GM12878 (cell line): ENCODE measurements around the gene HSPB7. TPM values are rescaled to one million over a fixed set of nuclear protein-coding genes. Genes with fewer than 3 reads are reported as not detected.
"Not testable (repeated sequence)": the region's sequence is repeated elsewhere in the genome, so short reads cannot be mapped to it uniquely, and the experiment has no call there.

ENCODE experiments used
- ATAC-seq: fragments of 200-7000 bp; cut with Tn5 transposase; 3 replicates; pipeline ENCODE4 v1.9.1; 2020; ENCODE audit warnings: mild to moderate bottlenecking, moderate library complexity
- BruUV-seq: library from RNA; stranded (reverse); fragments of 400-500 nt; replicated peaks from 2 replicates; lab custom pipeline; 2021; lab: Mats Ljungman, UMichigan
- CTCF ChIA-PET: fragments of 300-600 bp; sonication (Branson Sonifier 250); formaldehyde crosslinking; extraction: SDS; loops from one replicate; lab custom pipeline; 2021; ENCODE audit warnings: inconsistent platforms; lab: Yijun Ruan, JAX
- POLR2A ChIA-PET: fragments of 350-600 bp; formaldehyde crosslinking; extraction: SDS; loops from one replicate; lab custom pipeline; 2021; ENCODE audit warnings: inconsistent platforms; lab: Charles Lee
- RAD21 ChIA-PET: fragments of 300-600 bp; sonication (Branson Sonifier 250); formaldehyde crosslinking; loops from one replicate; lab custom pipeline; 2023; ENCODE audit warnings: antibody characterized with exemption; ENCODE audit not compliant: unreplicated experiment; lab: Charles Lee
- SMC1A ChIA-PET: fragments of 300-600 bp; sonication (Branson Sonifier 250); formaldehyde crosslinking; loops from one replicate; lab custom pipeline; 2023; ENCODE audit not compliant: unreplicated experiment, uncharacterized antibody; lab: Charles Lee
- DNase-seq: peaks from one replicate; pipeline ENCODE4 v3.0.0-alpha.2; 2011; ENCODE audit warnings: low read depth, low spot score
- FAIRE-seq: peaks from 3 replicates; lab custom pipeline; 2011; peaks lifted over from hg19 to GRCh38; lab: Jason Lieb, UNC
- H2AFZ ChIP-seq: 2 replicates; pipeline ENCODE4 v1.6.0; 2011; ENCODE audit warnings: low read depth, low read length, control low read depth; ENCODE audit not compliant: control insufficient read depth
- H3K27ac ChIP-seq: 2 replicates; pipeline ENCODE4 v1.5.1; 2011; ENCODE audit warnings: control low read depth; ENCODE audit not compliant: control insufficient read depth, insufficient read depth
- H3K27me3 ChIP-seq, 2 experiments: replicated peaks in 1 of 2; 2 replicates each; pipeline versions ENCODE4 v1.6.0 to v1.6.1; 2011; ENCODE audit warnings: low read length in 1 of 2; ENCODE audit not compliant: control insufficient read depth in 2 of 2, insufficient read depth in 2 of 2
- H3K36me3 ChIP-seq, 2 experiments: 2 replicates each; pipeline ENCODE4 v1.5.1; 2011; ENCODE audit warnings: low read length in 1 of 2; ENCODE audit not compliant: control insufficient read depth in 2 of 2, insufficient read depth in 2 of 2
- H3K4me1 ChIP-seq: 2 replicates; pipeline ENCODE4 v1.6.1; 2011; ENCODE audit warnings: mild to moderate bottlenecking, low read length, moderate library complexity, mixed read lengths; ENCODE audit not compliant: control insufficient read depth, insufficient read depth
- H3K4me2 ChIP-seq: 2 replicates; pipeline ENCODE4 v1.6.0; 2011; ENCODE audit warnings: control low read depth; ENCODE audit not compliant: control insufficient read depth, insufficient read depth
- H3K4me3 ChIP-seq: fragments of 200-600 bp; sonication (generic); 2 replicates; pipeline ENCODE4 v1.5.1; 2016
- H3K79me2 ChIP-seq: 2 replicates; pipeline ENCODE4 v1.6.0; 2011; ENCODE audit warnings: low read length; ENCODE audit not compliant: control insufficient read depth, insufficient read depth
- H3K9ac ChIP-seq: 2 replicates; pipeline ENCODE4 v1.8.0; 2011; ENCODE audit warnings: low read length, control low read depth, mixed read lengths; ENCODE audit not compliant: control insufficient read depth, insufficient read depth
- H3K9me3 ChIP-seq: replicated peaks from 3 replicates; pipeline ENCODE4 v1.5.1; 2011; ENCODE audit warnings: mild to moderate bottlenecking, low read length; ENCODE audit not compliant: control insufficient read depth, insufficient read depth
- H4K20me1 ChIP-seq: 2 replicates; pipeline ENCODE4 v1.6.0; 2011; ENCODE audit not compliant: control insufficient read depth, insufficient read depth
- FOS ChIP-seq: IDR thresholded peaks from 3 replicates; pipeline ENCODE4 v1.6.1; 2011; ENCODE audit warnings: borderline replicate concordance; ENCODE audit not compliant: insufficient read length; ENCODE audit errors: extremely low read depth
- KAT2A ChIP-seq: conservative IDR thresholded peaks from 2 replicates; pipeline ENCODE4 v1.6.1; 2011; ENCODE audit warnings: low read depth, low read length; ENCODE audit not compliant: control insufficient read depth
- LARP7 ChIP-seq: fragments of 450-650 bp; IDR thresholded peaks from 2 replicates; pipeline ENCODE4 v1.6.1; 2017; ENCODE audit warnings: mild to moderate bottlenecking
- PAX8 ChIP-seq: fragments of 450-650 bp; IDR thresholded peaks from 2 replicates; pipeline ENCODE4 v1.6.1; 2017; ENCODE audit warnings: mild to moderate bottlenecking, moderate library complexity
- ZZZ3 ChIP-seq: IDR thresholded peaks from 2 replicates; pipeline ENCODE4 v1.6.1; 2011; ENCODE audit warnings: low read depth; ENCODE audit not compliant: control insufficient read depth, insufficient read length
- WGBS: methylation state at CpG from one replicate; pipeline ENCODE4 v1.1.6; 2016; ENCODE audit warnings: low lambda C conversion rate; ENCODE audit not compliant: insufficient replicate concordance, insufficient coverage; ENCODE audit errors: missing lambda C conversion rate; 5-methylcytosine and 5-hydroxymethylcytosine counted together
- in situ Hi-C: fragments of 300-500 bp; cut with MboI; formaldehyde crosslinking; loops from 9 replicates; pipeline ENCODE4 v1.14.3; 2018; ENCODE audit warnings: mixed read lengths
- intact Hi-C: fragments of 100-400 bp; cut with micrococcal nuclease; formaldehyde crosslinking; loops from one replicate; pipeline ENCODE4 v1.14.2; 2022; ENCODE audit not compliant: unreplicated experiment
- polyA plus RNA-seq, 11 experiments: library from polyadenylated mRNA; depleted of rRNA in 4 of 11; unstranded in 6 of 11; stranded (reverse) in 5 of 11; fragments of >200 nt; fragmentation: Nextera tagmentation in 4 of 11; fragmentation: Illumina TruSeq in 1 of 11; extraction: Ambion mirVana in 4 of 11; extraction: Trizol in 1 of 11; gene quantifications; 1 replicate in 1 of 11; 2 replicates in 10 of 11; pipeline versions ENCODE4 v1.2.1 to v1.2.3, GENCODE V29; 2011 to 2016; ENCODE audit warnings: inconsistent platforms in 2 of 11, missing spikeins in 2 of 11, low read depth in 1 of 11
- total RNA-seq, 4 experiments: library from RNA; depleted of rRNA in 3 of 4; stranded (reverse); fragments of >200 nt in 3 of 4; fragmentation: Illumina TruSeq in 1 of 4; extraction: Trizol in 1 of 4; gene quantifications; 2 replicates each; pipeline versions ENCODE4 v1.2.1 to v1.2.3, GENCODE V29; 2013 to 2021
- TF ChIP-seq, protein P1 (sequence below): fragments of 450-650 bp; formaldehyde crosslinking; IDR thresholded peaks from 2 replicates; pipeline ENCODE4 v1.4.0; 2020; ENCODE audit warnings: mild to moderate bottlenecking, moderate library complexity
- TF ChIP-seq, protein P2 (sequence below): fragments of 450-650 bp; IDR thresholded peaks from 2 replicates; pipeline ENCODE4 v1.6.1; 2018; ENCODE audit warnings: mild to moderate bottlenecking, low read depth, moderate library complexity; ENCODE audit not compliant: partially characterized antibody
- TF ChIP-seq, protein P3 (sequence below): IDR thresholded peaks from 2 replicates; pipeline ENCODE4 v1.6.1; 2012; ENCODE audit warnings: low read depth, low read length, improper control_type of control experiment
- TF ChIP-seq, protein P4 (sequence below): fragments of 450-650 bp; IDR thresholded peaks from 2 replicates; pipeline ENCODE4 v1.6.1; 2016; ENCODE audit warnings: mild to moderate bottlenecking

Gene HSPB7
- total and polyA plus RNA-seq, 10 of the 15 experiments (the other 5 are each of a cell fraction or from before 2014, with no cell fraction given): 0.34 TPM; not detected in 9

DNA sequence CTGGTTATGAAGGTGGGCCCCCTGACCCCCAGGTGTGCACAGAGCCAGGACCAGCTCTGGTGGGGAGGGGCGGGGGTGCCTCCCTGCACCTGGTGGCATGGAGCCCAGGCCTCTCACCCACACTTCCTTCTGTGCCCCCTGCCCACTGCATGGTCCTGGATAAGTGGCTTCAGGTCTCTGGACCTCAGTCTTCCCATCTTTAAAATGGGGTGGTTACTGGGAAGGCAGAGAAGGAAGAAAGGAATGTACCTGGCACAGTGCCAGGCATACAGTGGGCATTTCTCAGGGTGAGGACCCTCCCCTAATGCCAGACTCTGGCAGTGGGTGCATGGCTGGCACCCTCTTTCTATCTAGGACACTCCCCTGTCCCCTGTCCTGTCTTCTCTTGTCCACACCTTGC lies 11.4 kb upstream of the HSPB7 start:
- SMC1A ChIA-PET: interaction anchor here (1.3 kb wide), 1 partner anchor 19 kb away, joined by 3 read pairs; no protein-coding TSS in a partner anchor
- no TSS peak for BruUV-seq
- no peak for ATAC-seq
- H2AFZ ChIP-seq: no peak overlapping the region
- H3K27ac ChIP-seq: no peak overlapping the region
- no peaks in the 10 kb centered on the region for H3K79me2 ChIP-seq
- 0% methylated on average over 1 of the region's 1 CpG for WGBS
- no peaks in the 10 kb centered on the region for H3K4me1 ChIP-seq
- POLR2A ChIA-PET: no interaction called here
- CTCF ChIA-PET: no interaction called here
- RAD21 ChIA-PET: no interaction called here
- FAIRE-seq: no peak
- intact Hi-C loops (no loop called here), in situ Hi-C loops (no loop called here)
- no peak overlapping the region for H3K4me3 ChIP-seq
- H3K27me3 ChIP-seq: no peaks in the 10 kb centered on the region
- H3K9me3 ChIP-seq: no peaks in the 10 kb centered on the region
- no peak for DNase-seq
- H3K4me2 ChIP-seq: no peak overlapping the region
- TF ChIP-seq FOS (no peak), KAT2A (no peak), ZZZ3 (no peak), PAX8 (no peak), LARP7 (no peak)
- TF ChIP-seq, protein P1, sequence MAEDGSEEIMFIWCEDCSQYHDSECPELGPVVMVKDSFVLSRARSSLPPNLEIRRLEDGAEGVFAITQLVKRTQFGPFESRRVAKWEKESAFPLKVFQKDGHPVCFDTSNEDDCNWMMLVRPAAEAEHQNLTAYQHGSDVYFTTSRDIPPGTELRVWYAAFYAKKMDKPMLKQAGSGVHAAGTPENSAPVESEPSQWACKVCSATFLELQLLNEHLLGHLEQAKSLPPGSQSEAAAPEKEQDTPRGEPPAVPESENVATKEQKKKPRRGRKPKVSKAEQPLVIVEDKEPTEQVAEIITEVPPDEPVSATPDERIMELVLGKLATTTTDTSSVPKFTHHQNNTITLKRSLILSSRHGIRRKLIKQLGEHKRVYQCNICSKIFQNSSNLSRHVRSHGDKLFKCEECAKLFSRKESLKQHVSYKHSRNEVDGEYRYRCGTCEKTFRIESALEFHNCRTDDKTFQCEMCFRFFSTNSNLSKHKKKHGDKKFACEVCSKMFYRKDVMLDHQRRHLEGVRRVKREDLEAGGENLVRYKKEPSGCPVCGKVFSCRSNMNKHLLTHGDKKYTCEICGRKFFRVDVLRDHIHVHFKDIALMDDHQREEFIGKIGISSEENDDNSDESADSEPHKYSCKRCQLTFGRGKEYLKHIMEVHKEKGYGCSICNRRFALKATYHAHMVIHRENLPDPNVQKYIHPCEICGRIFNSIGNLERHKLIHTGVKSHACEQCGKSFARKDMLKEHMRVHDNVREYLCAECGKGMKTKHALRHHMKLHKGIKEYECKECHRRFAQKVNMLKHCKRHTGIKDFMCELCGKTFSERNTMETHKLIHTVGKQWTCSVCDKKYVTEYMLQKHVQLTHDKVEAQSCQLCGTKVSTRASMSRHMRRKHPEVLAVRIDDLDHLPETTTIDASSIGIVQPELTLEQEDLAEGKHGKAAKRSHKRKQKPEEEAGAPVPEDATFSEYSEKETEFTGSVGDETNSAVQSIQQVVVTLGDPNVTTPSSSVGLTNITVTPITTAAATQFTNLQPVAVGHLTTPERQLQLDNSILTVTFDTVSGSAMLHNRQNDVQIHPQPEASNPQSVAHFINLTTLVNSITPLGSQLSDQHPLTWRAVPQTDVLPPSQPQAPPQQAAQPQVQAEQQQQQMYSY (CRISPR knock-in tag): no peak
- TF ChIP-seq, protein P2, sequence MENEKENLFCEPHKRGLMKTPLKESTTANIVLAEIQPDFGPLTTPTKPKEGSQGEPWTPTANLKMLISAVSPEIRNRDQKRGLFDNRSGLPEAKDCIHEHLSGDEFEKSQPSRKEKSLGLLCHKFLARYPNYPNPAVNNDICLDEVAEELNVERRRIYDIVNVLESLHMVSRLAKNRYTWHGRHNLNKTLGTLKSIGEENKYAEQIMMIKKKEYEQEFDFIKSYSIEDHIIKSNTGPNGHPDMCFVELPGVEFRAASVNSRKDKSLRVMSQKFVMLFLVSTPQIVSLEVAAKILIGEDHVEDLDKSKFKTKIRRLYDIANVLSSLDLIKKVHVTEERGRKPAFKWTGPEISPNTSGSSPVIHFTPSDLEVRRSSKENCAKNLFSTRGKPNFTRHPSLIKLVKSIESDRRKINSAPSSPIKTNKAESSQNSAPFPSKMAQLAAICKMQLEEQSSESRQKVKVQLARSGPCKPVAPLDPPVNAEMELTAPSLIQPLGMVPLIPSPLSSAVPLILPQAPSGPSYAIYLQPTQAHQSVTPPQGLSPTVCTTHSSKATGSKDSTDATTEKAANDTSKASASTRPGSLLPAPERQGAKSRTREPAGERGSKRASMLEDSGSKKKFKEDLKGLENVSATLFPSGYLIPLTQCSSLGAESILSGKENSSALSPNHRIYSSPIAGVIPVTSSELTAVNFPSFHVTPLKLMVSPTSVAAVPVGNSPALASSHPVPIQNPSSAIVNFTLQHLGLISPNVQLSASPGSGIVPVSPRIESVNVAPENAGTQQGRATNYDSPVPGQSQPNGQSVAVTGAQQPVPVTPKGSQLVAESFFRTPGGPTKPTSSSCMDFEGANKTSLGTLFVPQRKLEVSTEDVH: no peak
- TF ChIP-seq, protein P3, sequence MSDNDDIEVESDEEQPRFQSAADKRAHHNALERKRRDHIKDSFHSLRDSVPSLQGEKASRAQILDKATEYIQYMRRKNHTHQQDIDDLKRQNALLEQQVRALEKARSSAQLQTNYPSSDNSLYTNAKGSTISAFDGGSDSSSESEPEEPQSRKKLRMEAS: no peak
- TF ChIP-seq, protein P4, sequence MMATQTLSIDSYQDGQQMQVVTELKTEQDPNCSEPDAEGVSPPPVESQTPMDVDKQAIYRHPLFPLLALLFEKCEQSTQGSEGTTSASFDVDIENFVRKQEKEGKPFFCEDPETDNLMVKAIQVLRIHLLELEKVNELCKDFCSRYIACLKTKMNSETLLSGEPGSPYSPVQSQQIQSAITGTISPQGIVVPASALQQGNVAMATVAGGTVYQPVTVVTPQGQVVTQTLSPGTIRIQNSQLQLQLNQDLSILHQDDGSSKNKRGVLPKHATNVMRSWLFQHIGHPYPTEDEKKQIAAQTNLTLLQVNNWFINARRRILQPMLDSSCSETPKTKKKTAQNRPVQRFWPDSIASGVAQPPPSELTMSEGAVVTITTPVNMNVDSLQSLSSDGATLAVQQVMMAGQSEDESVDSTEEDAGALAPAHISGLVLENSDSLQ: no peak
- TF ChIP-seq, all 136 proteins: peak for 0
- no peaks in the 10 kb centered on the region for H4K20me1 ChIP-seq
- no peak overlapping the region for H3K9ac ChIP-seq
- no peaks in the 10 kb centered on the region for H3K36me3 ChIP-seq

DNA sequence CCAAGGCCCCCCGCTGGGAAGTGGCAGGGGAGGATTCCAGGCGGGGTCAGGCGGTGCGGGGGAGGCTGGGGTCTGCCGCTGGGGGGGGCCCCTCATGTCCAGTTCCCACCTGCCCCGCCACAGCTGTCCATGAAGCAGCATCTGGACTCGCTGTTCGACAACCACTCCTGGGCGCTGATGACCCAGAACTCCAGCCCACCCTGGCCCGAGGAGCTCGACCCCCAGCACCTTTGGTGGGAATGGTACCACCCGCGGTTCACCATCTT lies 11.1 kb upstream of the HSPB7 start:
- SMC1A ChIA-PET: interaction anchor here (1.3 kb wide), 1 partner anchor 19 kb away, joined by 3 read pairs; no protein-coding TSS in a partner anchor
- not testable (repeated sequence) for BruUV-seq
- 33% methylated on average over 10 of the region's 13 CpGs for WGBS

More for the DNA sequence above, 11.1 kb upstream of the HSPB7 start:
- ATAC-seq, H4K20me1 ChIP-seq, DNase-seq, intact Hi-C loops, H3K9ac ChIP-seq, POLR2A ChIA-PET, H3K4me2 ChIP-seq, RAD21 ChIA-PET, FAIRE-seq, in situ Hi-C loops, H3K36me3 ChIP-seq, H3K4me3 ChIP-seq, H3K79me2 ChIP-seq, H3K27me3 ChIP-seq, H3K4me1 ChIP-seq, H3K9me3 ChIP-seq, H3K27ac ChIP-seq, H2AFZ ChIP-seq: not testable (repeated sequence)
- CTCF ChIA-PET: interaction anchor here (1.3 kb wide), 1 partner anchor 21 kb away, joined by 4 read pairs; no protein-coding TSS in a partner anchor
